Glomerular visceral epithelial cell (primary cell): ENCODE data around the gene FSCN2.

Source experiments
- DNase-seq: peaks from one replicate; pipeline ENCODE4 v3.0.0-alpha.2; 2016; ENCODE audit errors: extremely low spot score

FSCN2 gene

GRCh38 chr17:81512562-81513371, 15.4 kb upstream of the FSCN2 start, which contains the start of gene ACTG1:
Gene ACTG1, minus strand, starts transcription at chr17:81512799. Its CDS starts 445 bp downstream, at chr17:81512354.
- peak; percentile 97 for DNase-seq

- peak; percentile 70 for DNase-seq
Observed at GRCh38 chr17:81513372-81513752, 14.8 kb upstream of the FSCN2 start.

- DNase-seq = peak; percentile 75
Observed at GRCh38 chr17:81513753-81514488, 14.3 kb upstream of the FSCN2 start.

- peak; percentile 44 for DNase-seq
Observed at GRCh38 chr17:81514489-81514738, 13.8 kb upstream of the FSCN2 start.

GRCh38 chr17:81514739-81515529, 13.2 kb upstream of the FSCN2 start:
- DNase-seq = peak; percentile 86

- no peak for DNase-seq
Observed at GRCh38 chr17:81515530-81516041, 12.6 kb upstream of the FSCN2 start.

- DNase-seq = no peak
Observed at GRCh38 chr17:81516439-81516838, 11.7 kb upstream of the FSCN2 start.

- no peak for DNase-seq
Observed at GRCh38 chr17:81517009-81517338, 11.2 kb upstream of the FSCN2 start.

- DNase-seq = peak; percentile 69
Observed at GRCh38 chr17:81517339-81518112, 10.7 kb upstream of the FSCN2 start.

- DNase-seq = no peak
Observed at GRCh38 chr17:81518113-81518784, 9.9 kb upstream of the FSCN2 start.

GRCh38 chr17:81518785-81519283, 9.3 kb upstream of the FSCN2 start:
- peak; percentile 51 for DNase-seq

- DNase-seq = peak; percentile 61
Observed at GRCh38 chr17:81519284-81520020, 8.7 kb upstream of the FSCN2 start.

- DNase-seq = no peak
Observed at GRCh38 chr17:81520021-81520901, 7.9 kb upstream of the FSCN2 start.

- DNase-seq = peak; percentile 50
Observed at GRCh38 chr17:81522491-81523401, 5.4 kb upstream of the FSCN2 start.

- DNase-seq = no peak
Observed at GRCh38 chr17:81523402-81524038, 4.7 kb upstream of the FSCN2 start.

GRCh38 chr17:81524039-81524864, 3.9 kb upstream of the FSCN2 start:
- no peak for DNase-seq

- no peak for DNase-seq
Observed at GRCh38 chr17:81524865-81525159, 3.4 kb upstream of the FSCN2 start.
